Trophoblast cell (in vitro differentiated cells and primary cell): ENCODE data around the gene WDR48.
A peak's percentile ranks its signal among the peaks of the same experiment; 100 is the strongest.

Experiments
- DNase-seq, 2 donors: peaks; one replicate each; pipeline ENCODE4 v3.0.0-alpha.2; 2016
- H2AFZ ChIP-seq: 2 replicates; pipeline ENCODE4 v1.6.1; 2013; ENCODE audit warnings: low read length, moderate library complexity, mild to moderate bottlenecking; ENCODE audit not compliant: insufficient read depth, poor library complexity
- H2AK5ac ChIP-seq: 2 replicates; pipeline ENCODE4 v1.6.1; 2013; ENCODE audit warnings: mild to moderate bottlenecking, low read length
- H2BK120ac ChIP-seq: 2 replicates; pipeline ENCODE4 v1.6.1; 2013; ENCODE audit warnings: low read length, mild to moderate bottlenecking, moderate library complexity; ENCODE audit not compliant: insufficient read depth, poor library complexity
- H2BK12ac ChIP-seq: 2 replicates; pipeline ENCODE4 v1.6.1; 2013; ENCODE audit warnings: mild to moderate bottlenecking, low read length, moderate library complexity
- H2BK5ac ChIP-seq: 2 replicates; pipeline ENCODE4 v1.6.1; 2013; ENCODE audit warnings: low read length, low read depth, moderate library complexity, mild to moderate bottlenecking; ENCODE audit not compliant: poor library complexity
- H3K14ac ChIP-seq: 2 replicates; pipeline ENCODE4 v1.6.1; 2013; ENCODE audit warnings: mild to moderate bottlenecking, low read length
- H3K18ac ChIP-seq: 2 replicates; pipeline ENCODE4 v1.6.1; 2013; ENCODE audit warnings: mild to moderate bottlenecking, low read length
- H3K23ac ChIP-seq: 2 replicates; pipeline ENCODE4 v1.6.1; 2013; ENCODE audit warnings: low read length
- H3K27ac ChIP-seq: 2 replicates; pipeline ENCODE4 v1.5.1; 2013; ENCODE audit warnings: low read depth, mild to moderate bottlenecking, inconsistent platforms, low read length, moderate library complexity
- H3K27me3 ChIP-seq: 2 replicates; pipeline ENCODE4 v1.6.1; 2013; ENCODE audit warnings: inconsistent platforms, mild to moderate bottlenecking, low read length, moderate library complexity; ENCODE audit not compliant: insufficient read depth
- H3K36me3 ChIP-seq, 2 experiments: 1 replicate in 1 of 2; 2 replicates in 1 of 2; pipeline ENCODE4 v1.6.1; 2013; ENCODE audit warnings: low read length in 2 of 2, mild to moderate bottlenecking in 2 of 2, moderate library complexity in 1 of 2; ENCODE audit not compliant: insufficient read depth in 2 of 2, control insufficient read depth in 1 of 2
- H3K4ac ChIP-seq: 2 replicates; pipeline ENCODE4 v1.6.1; 2013; ENCODE audit warnings: low read depth, mild to moderate bottlenecking, low read length, moderate library complexity
- H3K4me1 ChIP-seq, 2 experiments: 1 replicate in 1 of 2; 2 replicates in 1 of 2; pipeline ENCODE4 v1.6.1; 2013; ENCODE audit warnings: low read length in 2 of 2, mild to moderate bottlenecking in 2 of 2, moderate library complexity in 1 of 2; ENCODE audit not compliant: insufficient read depth in 2 of 2, control insufficient read depth in 1 of 2
- H3K4me2 ChIP-seq: 2 replicates; pipeline ENCODE4 v1.6.1; 2013; ENCODE audit warnings: inconsistent platforms, mild to moderate bottlenecking, low read length, moderate library complexity
- H3K4me3 ChIP-seq: 2 replicates; pipeline ENCODE4 v1.5.1; 2013; ENCODE audit warnings: mild to moderate bottlenecking, low read depth, low read length, inconsistent platforms
- H3K79me1 ChIP-seq: one replicate; pipeline ENCODE4 v1.6.1; 2013; ENCODE audit warnings: low read length
- H3K79me2 ChIP-seq: 2 replicates; pipeline ENCODE4 v1.6.1; 2013; ENCODE audit warnings: low read length, mild to moderate bottlenecking; ENCODE audit not compliant: control insufficient read depth, insufficient read depth, poor library complexity
- H3K9ac ChIP-seq: 2 replicates; pipeline ENCODE4 v1.6.1; 2013; ENCODE audit warnings: mild to moderate bottlenecking, low read length
- H3K9me3 ChIP-seq: 2 replicates; pipeline ENCODE4 v1.6.1; 2013; ENCODE audit warnings: low read depth, mild to moderate bottlenecking, control low read depth, inconsistent platforms, low read length; ENCODE audit not compliant: insufficient read depth
- H4K12ac ChIP-seq: 2 replicates; pipeline ENCODE4 v1.6.1; 2013; ENCODE audit warnings: low read depth, mild to moderate bottlenecking, low read length, moderate library complexity
- H4K8ac ChIP-seq: 2 replicates; pipeline ENCODE4 v1.6.1; 2013; ENCODE audit warnings: low read depth, mild to moderate bottlenecking, low read length, moderate library complexity
- H4K91ac ChIP-seq: one replicate; pipeline ENCODE4 v1.6.1; 2013; ENCODE audit warnings: low read depth, mild to moderate bottlenecking, low read length, moderate library complexity
- WGBS: extraction: QIAGEN DNeasy Blood & Tissue Kit; methylation state at CpG from one replicate; pipeline ENCODE4 v1.1.7; 2013; ENCODE audit warnings: missing lambda C conversion rate; ENCODE audit not compliant: insufficient read length, insufficient coverage; ENCODE audit errors: extremely low coverage; 5-methylcytosine and 5-hydroxymethylcytosine counted together

WDR48 gene

DNA sequence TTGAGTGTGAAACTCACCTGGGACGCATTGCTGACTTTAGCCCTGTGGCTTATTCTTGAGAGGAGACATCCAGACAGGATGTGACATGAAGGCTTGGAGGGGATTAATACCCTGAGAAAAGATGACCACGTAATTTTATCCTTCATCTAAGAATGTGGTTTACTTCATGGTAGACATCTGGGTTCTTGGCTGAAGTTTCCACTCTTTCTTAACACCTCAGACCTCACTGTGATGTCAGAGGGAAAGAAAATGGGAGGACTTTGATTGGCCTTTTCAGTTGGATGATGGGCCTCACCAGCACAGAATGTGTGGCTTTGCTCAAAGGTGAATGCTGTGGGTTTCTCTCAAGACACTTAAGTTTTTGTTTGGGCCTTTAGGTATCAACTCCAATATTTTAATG, 39.1 kb downstream of the WDR48 start:
- Histone ChIP-seq H4K8ac (no peak overlapping the region), H3K4me3 (no peak overlapping the region), H2AK5ac (no peak overlapping the region), H2AFZ (no peak overlapping the region), H3K36me3 (peaks cover 19 to 33% of the 10 kb centered on the region in 2 experiments), H4K12ac (no peak overlapping the region), H3K79me1 (no peaks in the 10 kb centered on the region), H3K4me2 (no peak overlapping the region), H2BK5ac (no peak overlapping the region), H3K14ac (no peak overlapping the region), H3K27me3 (no peaks in the 10 kb centered on the region), H4K91ac (no peak overlapping the region), H3K9me3 (no peaks in the 10 kb centered on the region), H3K4ac (no peak overlapping the region), H3K4me1 (no peaks in the 10 kb centered on the region), H2BK12ac (no peak overlapping the region), H3K9ac (no peak overlapping the region), H3K18ac (no peak overlapping the region), H2BK120ac (no peak overlapping the region), H3K27ac (no peak overlapping the region), H3K23ac (no peak overlapping the region), H3K79me2 (no peaks in the 10 kb centered on the region)
- no CpG with 5 or more reads among the region's 2 CpGs for WGBS
- DNase-seq = peak in 1 of 2 donors; percentile 21

DNA sequence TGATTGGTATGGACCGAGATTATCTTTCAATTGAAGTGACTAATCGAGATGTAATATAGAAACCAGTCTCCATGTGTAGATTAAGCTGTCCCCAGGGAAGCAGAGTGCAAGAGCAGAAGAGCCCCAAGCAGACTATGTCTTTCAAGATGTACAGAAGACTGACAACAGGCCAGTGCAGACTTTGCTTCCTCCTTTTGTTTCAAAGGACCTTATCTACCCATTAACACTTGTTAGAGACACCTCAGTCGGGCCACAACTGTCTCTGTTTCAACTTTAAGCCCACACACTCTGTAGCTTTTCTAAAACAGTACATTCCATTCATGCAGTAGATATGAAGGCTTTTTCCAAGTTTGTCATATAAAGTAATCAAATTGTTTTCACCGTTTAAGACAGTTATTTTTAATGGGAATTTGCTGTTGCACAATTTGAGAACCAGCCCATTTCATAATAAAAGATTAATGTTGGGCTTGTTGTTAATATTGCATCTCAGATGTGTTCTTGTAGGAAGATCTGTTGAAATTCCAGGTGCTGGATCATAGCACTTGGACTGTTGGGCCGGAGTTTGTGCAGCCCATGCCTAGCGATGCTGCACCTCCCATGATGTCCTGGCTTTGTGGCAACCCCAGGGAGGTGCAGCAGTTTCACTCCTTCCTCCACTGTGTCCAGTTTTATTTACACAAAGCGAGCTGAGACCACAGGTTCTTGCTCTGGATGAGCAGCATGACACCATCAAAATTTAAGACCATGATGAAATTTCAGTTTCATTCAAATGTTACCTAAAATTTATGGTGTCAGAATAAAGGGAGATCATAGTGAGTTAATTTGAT, 43.2 kb downstream of the WDR48 start:
- Histone ChIP-seq H2AFZ (no peak overlapping the region), H3K9ac (no peak overlapping the region), H4K12ac (no peak overlapping the region), H3K27ac (no peak overlapping the region), H3K79me1 (peaks cover 2% of the 10 kb centered on the region), H3K4me3 (no peak overlapping the region), H2BK12ac (no peak overlapping the region), H3K4ac (no peak overlapping the region), H3K4me2 (no peak overlapping the region), H3K18ac (no peak overlapping the region), H2BK120ac (no peak overlapping the region), H4K91ac (no peak overlapping the region), H2AK5ac (no peak overlapping the region), H3K23ac (no peak overlapping the region), H3K79me2 (no peaks in the 10 kb centered on the region), H3K4me1 (peaks cover 6 to 10% of the 10 kb centered on the region in 2 experiments), H3K14ac (no peak overlapping the region), H3K27me3 (no peaks in the 10 kb centered on the region), H3K9me3 (no peaks in the 10 kb centered on the region), H2BK5ac (no peak overlapping the region), H4K8ac (no peak overlapping the region), H3K36me3 (peaks cover 36 to 43% of the 10 kb centered on the region in 2 experiments)
- DNase-seq = no peak
- no CpG with 5 or more reads among the region's 7 CpGs for WGBS

DNA sequence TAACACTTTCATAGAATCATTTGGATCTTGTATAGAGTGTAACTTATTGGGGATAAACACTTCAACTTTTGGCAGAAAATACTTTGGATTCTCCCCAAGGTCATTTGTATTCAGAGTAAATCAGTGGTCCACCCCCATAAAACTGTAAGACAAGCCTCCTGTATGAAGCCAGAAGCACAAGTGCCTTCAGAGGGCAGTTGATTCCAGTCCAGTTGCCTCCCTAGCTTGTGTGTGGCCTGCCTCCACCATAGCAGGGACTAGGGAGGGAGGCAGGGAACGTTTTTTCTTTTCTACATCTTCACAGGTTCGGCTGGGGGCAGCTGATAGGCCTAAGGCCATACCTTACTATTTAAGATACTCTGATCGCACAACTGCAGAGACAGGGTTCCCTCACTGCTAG, 44.0 kb downstream of the WDR48 start:
- Histone ChIP-seq H2BK12ac (no peak overlapping the region), H3K79me2 (no peaks in the 10 kb centered on the region), H2AK5ac (no peak overlapping the region), H2BK120ac (no peak overlapping the region), H3K4ac (no peak overlapping the region), H3K14ac (no peak overlapping the region), H4K12ac (no peak overlapping the region), H3K9me3 (no peaks in the 10 kb centered on the region), H3K36me3 (peaks cover 43 to 50% of the 10 kb centered on the region in 2 experiments), H2AFZ (no peak overlapping the region), H3K27me3 (no peaks in the 10 kb centered on the region), H3K4me3 (no peak overlapping the region), H3K4me2 (no peak overlapping the region), H3K23ac (no peak overlapping the region), H3K4me1 (peaks cover 6 to 10% of the 10 kb centered on the region in 2 experiments), H3K9ac (no peak overlapping the region), H3K27ac (no peak overlapping the region), H3K79me1 (peaks cover 2% of the 10 kb centered on the region), H4K8ac (no peak overlapping the region), H2BK5ac (no peak overlapping the region), H3K18ac (no peak overlapping the region), H4K91ac (no peak overlapping the region)
- WGBS = no CpG with 5 or more reads among the region's 3 CpGs
- DNase-seq = no peak

DNA sequence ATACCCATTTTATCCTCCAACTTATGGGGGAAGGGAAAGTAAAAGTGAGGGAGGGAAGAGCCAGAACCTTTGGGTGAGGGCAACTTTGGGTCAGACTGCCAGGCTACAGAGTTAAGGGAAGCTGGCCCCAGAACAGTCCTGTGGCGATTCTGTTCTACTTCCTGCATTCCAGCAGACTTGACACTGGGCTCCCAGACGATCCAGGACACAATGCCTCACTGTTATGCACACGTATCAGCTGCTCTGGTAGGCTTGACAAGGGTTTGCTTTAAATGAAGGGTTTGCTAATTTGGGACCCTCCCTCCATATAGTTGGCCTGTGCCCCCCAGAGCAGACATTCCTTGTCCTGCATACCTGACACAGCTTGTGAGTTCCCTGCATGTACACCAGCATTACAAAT, 45.0 kb downstream of the WDR48 start:
- no peaks in the 10 kb centered on the region for H3K79me2 ChIP-seq
- no peak overlapping the region for H2BK12ac ChIP-seq
- no peak overlapping the region for H2AFZ ChIP-seq
- no peak overlapping the region for H3K14ac ChIP-seq
- H2BK120ac ChIP-seq = no peak overlapping the region
- no peak overlapping the region for H3K23ac ChIP-seq
- H3K4me2 ChIP-seq = no peak overlapping the region
- peaks cover 6 to 10% of the 10 kb centered on the region in 2 experiments for H3K4me1 ChIP-seq
- H4K91ac ChIP-seq = no peak overlapping the region
- H3K27me3 ChIP-seq = no peaks in the 10 kb centered on the region
- H3K4ac ChIP-seq = no peak overlapping the region
- H3K9ac ChIP-seq = no peak overlapping the region
- H3K27ac ChIP-seq = peak overlapping the region; percentile 63
- peak in 1 of 2 donors; percentile 21 for DNase-seq
- H3K36me3 ChIP-seq = peaks cover 45 to 52% of the 10 kb centered on the region in 2 experiments
- no peak overlapping the region for H4K8ac ChIP-seq
- H3K4me3 ChIP-seq = no peak overlapping the region
- H3K18ac ChIP-seq = no peak overlapping the region
- no peaks in the 10 kb centered on the region for H3K9me3 ChIP-seq
- no CpG with 5 or more reads among the region's 3 CpGs for WGBS
- no peak overlapping the region for H4K12ac ChIP-seq
- H2AK5ac ChIP-seq = no peak overlapping the region
- no peak overlapping the region for H2BK5ac ChIP-seq
- peaks cover 2% of the 10 kb centered on the region for H3K79me1 ChIP-seq
